OCI-LY1 (cell line): ENCODE results near the gene MLPH.

ENCODE experiments used
- H2AFZ ChIP-seq: fragments of 200-600 bp; sonication (generic), shearing (Covaris generic); 2 replicates; pipeline ENCODE4 v1.6.0; 2014; ENCODE audit warnings: antibody characterized with exemption, mild to moderate bottlenecking, low read length
- H3F3A ChIP-seq: fragments of 200-600 bp; sonication (generic), shearing (Covaris generic); 2 replicates; pipeline ENCODE4 v1.6.0; 2014; ENCODE audit warnings: mild to moderate bottlenecking, antibody characterized with exemption, low read length, moderate library complexity; ENCODE audit not compliant: insufficient read depth
- H3K27ac ChIP-seq: fragments of 200-600 bp; sonication (generic); 2 replicates; pipeline ENCODE4 v1.5.1; 2014; ENCODE audit warnings: low read length, mixed run types, mild to moderate bottlenecking, low read depth; ENCODE audit not compliant: poor library complexity, severe bottlenecking
- H3K27me3 ChIP-seq: fragments of 200-600 bp; sonication (generic); 2 replicates; pipeline ENCODE4 v1.6.0; 2014; ENCODE audit warnings: antibody characterized with exemption, mild to moderate bottlenecking, low read length, moderate library complexity; ENCODE audit not compliant: insufficient read depth
- H3K36me3 ChIP-seq: fragments of 200-600 bp; sonication (generic); 2 replicates; pipeline ENCODE4 v1.6.1; 2014; ENCODE audit warnings: mild to moderate bottlenecking, antibody characterized with exemption, low read length, moderate library complexity, mixed read lengths; ENCODE audit not compliant: insufficient read depth
- H3K4me1 ChIP-seq: fragments of 200-600 bp; sonication (generic); 2 replicates; pipeline ENCODE4 v1.5.1; 2014; ENCODE audit warnings: mild to moderate bottlenecking, low read length, moderate library complexity; ENCODE audit not compliant: insufficient read depth, severe bottlenecking
- H3K4me2 ChIP-seq: fragments of 200-600 bp; sonication (generic), shearing (Covaris generic); 2 replicates; pipeline ENCODE4 v1.6.1; 2014; ENCODE audit warnings: low read length
- H3K4me3 ChIP-seq: fragments of 200-600 bp; sonication (generic); 2 replicates; pipeline ENCODE4 v1.5.1; 2014; ENCODE audit warnings: low read length, low read depth, mild to moderate bottlenecking, mixed read lengths; ENCODE audit not compliant: poor library complexity, severe bottlenecking
- H3K79me2 ChIP-seq: fragments of 200-600 bp; shearing (Covaris generic); 2 replicates; pipeline ENCODE4 v1.6.1; 2016; ENCODE audit warnings: mixed run types, low read length, mixed read lengths; ENCODE audit not compliant: insufficient read depth
- H3K9ac ChIP-seq: fragments of 200-600 bp; sonication (generic), shearing (Covaris generic); 2 replicates; pipeline ENCODE4 v1.6.1; 2014; ENCODE audit warnings: mild to moderate bottlenecking, low read length, mixed read lengths
- H3K9me2 ChIP-seq: fragments of 200-600 bp; sonication (generic), shearing (Covaris generic); 2 replicates; pipeline ENCODE4 v1.6.1; 2014; ENCODE audit warnings: low read depth, mild to moderate bottlenecking, low read length, mixed read lengths
- H3K9me3 ChIP-seq: fragments of 200-600 bp; shearing (Covaris generic); 2 replicates; pipeline ENCODE4 v1.6.1; 2014; ENCODE audit warnings: low read length, mixed read lengths
- H4K20me1 ChIP-seq: fragments of 200-600 bp; sonication (generic), shearing (Covaris generic); 2 replicates; pipeline ENCODE4 v1.6.0; 2016; ENCODE audit warnings: mild to moderate bottlenecking, low read length; ENCODE audit not compliant: insufficient read depth
- EZH2 ChIP-seq: fragments of 200-600 bp; sonication (generic), shearing (Covaris generic); IDR thresholded peaks from 2 replicates; pipeline ENCODE4 v1.8.0; 2017; ENCODE audit warnings: borderline replicate concordance, mixed run types, mild to moderate bottlenecking, antibody characterized with exemption, low read length, moderate library complexity, mixed read lengths
- TF ChIP-seq, protein P1 (sequence below): fragments of 200-600 bp; sonication (generic), shearing (Covaris generic); IDR thresholded peaks from 2 replicates; pipeline ENCODE4 v1.5.1; 2017; ENCODE audit warnings: mild to moderate bottlenecking, antibody characterized with exemption, low read length, moderate library complexity, mixed read lengths

The MLPH gene

DNA sequence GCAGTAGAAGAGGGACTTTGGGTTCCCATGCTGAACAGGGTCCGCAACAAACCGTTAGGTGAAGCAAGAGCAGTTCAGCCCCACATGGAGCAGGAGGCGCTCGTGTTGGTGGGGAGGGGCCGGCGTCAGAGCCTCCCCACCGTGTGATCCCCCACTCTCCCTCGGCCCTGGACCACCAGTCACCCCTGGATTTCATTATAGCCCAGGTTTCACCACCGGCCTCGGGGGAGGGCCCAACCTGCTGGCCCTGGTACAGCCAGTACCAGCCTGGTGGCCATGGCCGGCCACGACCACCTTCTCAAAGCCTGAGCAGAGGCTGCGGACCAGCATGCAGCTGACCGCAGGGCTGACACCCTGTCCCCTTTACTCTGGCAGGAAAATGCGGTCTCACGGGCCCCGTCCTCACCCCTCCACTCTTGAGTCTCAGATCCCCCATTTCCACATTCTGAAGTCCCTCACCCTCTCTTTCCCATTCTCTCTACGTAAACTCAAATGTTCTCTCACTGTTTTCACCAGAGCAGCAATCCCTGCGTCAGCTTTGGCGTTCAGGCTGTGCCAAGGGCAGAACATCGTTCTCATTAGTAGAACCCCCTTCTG lies 8.6 kb downstream of the MLPH start:
- no peaks in the 10 kb centered on the region for H3K36me3 ChIP-seq
- no peak overlapping the region for H3K9ac ChIP-seq
- H3K27me3 ChIP-seq, result peaks cover 1% of the 10 kb centered on the region; the same call in 1 of the 2 replicates
- H2AFZ ChIP-seq, result no peak overlapping the region
- H3K79me2 ChIP-seq, result no peaks in the 10 kb centered on the region
- no peak for TF ChIP-seq EZH2
- TF ChIP-seq, protein P1, sequence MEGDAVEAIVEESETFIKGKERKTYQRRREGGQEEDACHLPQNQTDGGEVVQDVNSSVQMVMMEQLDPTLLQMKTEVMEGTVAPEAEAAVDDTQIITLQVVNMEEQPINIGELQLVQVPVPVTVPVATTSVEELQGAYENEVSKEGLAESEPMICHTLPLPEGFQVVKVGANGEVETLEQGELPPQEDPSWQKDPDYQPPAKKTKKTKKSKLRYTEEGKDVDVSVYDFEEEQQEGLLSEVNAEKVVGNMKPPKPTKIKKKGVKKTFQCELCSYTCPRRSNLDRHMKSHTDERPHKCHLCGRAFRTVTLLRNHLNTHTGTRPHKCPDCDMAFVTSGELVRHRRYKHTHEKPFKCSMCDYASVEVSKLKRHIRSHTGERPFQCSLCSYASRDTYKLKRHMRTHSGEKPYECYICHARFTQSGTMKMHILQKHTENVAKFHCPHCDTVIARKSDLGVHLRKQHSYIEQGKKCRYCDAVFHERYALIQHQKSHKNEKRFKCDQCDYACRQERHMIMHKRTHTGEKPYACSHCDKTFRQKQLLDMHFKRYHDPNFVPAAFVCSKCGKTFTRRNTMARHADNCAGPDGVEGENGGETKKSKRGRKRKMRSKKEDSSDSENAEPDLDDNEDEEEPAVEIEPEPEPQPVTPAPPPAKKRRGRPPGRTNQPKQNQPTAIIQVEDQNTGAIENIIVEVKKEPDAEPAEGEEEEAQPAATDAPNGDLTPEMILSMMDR, result no peak
- H3K4me1 ChIP-seq, result no peaks in the 10 kb centered on the region
- H3K9me2 ChIP-seq, result no peaks in the 10 kb centered on the region
- H3K4me2 ChIP-seq, result no peak overlapping the region
- no peak overlapping the region for H3K27ac ChIP-seq
- H4K20me1 ChIP-seq, result no peaks in the 10 kb centered on the region
- peaks cover 9% of the 10 kb centered on the region; the same call in 1 of the 2 replicates for H3K9me3 ChIP-seq
- no peak overlapping the region for H3K4me3 ChIP-seq
- H3F3A ChIP-seq, result no peaks in the 10 kb centered on the region

DNA sequence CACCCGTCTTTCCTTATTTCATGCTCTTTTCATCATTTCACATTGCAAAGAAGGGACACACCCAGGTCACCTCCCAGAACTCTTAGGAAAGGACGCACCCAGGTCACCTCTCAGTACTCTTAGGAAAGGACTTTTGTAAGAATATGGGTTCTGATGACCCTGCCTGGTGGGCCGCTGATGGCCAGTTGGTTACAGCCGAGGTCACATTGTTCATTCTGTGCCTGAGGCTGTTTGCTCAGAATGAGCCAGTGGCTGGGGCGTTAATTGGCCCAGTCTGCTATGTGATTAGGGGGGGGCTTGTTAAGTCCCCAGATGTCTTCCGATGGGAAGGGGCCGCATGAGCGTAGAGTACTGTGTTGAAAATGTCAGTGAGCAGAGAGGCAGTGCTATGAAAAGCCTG lies 9.4 kb downstream of the MLPH start:
- Histone ChIP-seq H3K79me2 (no peaks in the 10 kb centered on the region), H4K20me1 (no peaks in the 10 kb centered on the region), H3K4me2 (no peak overlapping the region), H3K4me1 (no peaks in the 10 kb centered on the region), H3K27me3 (no peaks in the 10 kb centered on the region; the same call in 1 of the 2 replicates), H3K4me3 (no peak overlapping the region), H3K9me2 (no peaks in the 10 kb centered on the region), H2AFZ (no peak overlapping the region), H3K36me3 (no peaks in the 10 kb centered on the region), H3K9ac (no peak overlapping the region), H3F3A (no peaks in the 10 kb centered on the region), H3K9me3 (peaks cover 4% of the 10 kb centered on the region; the same call in 1 of the 2 replicates), H3K27ac (no peak overlapping the region)
- TF ChIP-seq, protein P1, result no peak
- TF ChIP-seq EZH2, result no peak

DNA sequence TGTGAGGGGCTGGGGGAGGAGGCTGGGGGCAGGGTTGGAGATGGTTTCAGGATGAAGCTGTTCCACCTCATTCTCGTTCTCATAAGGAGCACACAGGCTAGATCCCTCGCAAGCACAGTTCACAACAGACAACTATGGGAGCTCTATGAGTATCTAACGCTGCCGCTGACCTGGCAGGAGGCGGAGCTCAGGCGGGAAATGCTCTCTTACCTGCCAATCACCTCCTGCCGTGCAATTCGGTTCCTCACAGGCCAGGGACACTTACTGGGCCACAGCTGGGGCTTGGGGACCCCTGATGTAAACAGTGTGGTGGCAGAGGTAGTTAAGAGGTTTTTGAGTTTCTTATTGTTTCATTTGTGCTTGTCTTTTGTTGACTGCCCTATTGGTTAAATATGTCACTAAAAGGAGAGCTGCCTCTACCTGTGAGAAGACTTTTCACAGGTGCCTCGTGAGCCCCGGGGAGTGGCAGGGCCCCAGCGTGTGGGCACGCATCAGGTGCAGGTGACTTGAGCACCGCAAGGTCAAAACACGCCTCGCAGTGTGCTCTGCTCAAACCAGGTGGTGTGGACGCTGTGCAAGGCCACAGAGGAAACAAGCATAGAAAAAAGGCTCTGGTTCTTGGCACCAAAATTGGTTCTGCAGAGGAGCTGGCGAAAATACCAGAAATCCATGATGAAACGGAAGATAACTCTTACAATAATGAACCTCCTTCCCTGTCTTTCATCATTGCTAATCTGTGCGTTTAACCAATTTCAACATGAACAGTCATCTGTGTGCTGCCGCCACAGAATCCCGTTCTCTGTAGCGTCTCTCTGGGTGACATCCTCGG lies 10.2 kb downstream of the MLPH start:
- Histone ChIP-seq H3K79me2 (no peaks in the 10 kb centered on the region), H4K20me1 (no peaks in the 10 kb centered on the region), H2AFZ (no peak overlapping the region), H3K9me3 (no peaks in the 10 kb centered on the region), H3K36me3 (no peaks in the 10 kb centered on the region), H3K4me3 (no peak overlapping the region), H3K27me3 (no peaks in the 10 kb centered on the region; the same call in 1 of the 2 replicates), H3K9ac (no peak overlapping the region), H3K4me1 (no peaks in the 10 kb centered on the region), H3K4me2 (no peak overlapping the region), H3K9me2 (no peaks in the 10 kb centered on the region), H3F3A (no peaks in the 10 kb centered on the region), H3K27ac (no peak overlapping the region)
- TF ChIP-seq EZH2, result no peak
- TF ChIP-seq, protein P1, result no peak
